GM15510 (cell line): ENCODE data around the gene PDE5A.

Experiments
- POLR2A ChIP-seq: IDR thresholded peaks from 3 replicates; pipeline ENCODE4 v1.6.1; 2011; ENCODE audit warnings: borderline replicate concordance; ENCODE audit not compliant: insufficient read length; ENCODE audit errors: extremely low read depth

The PDE5A gene

DNA sequence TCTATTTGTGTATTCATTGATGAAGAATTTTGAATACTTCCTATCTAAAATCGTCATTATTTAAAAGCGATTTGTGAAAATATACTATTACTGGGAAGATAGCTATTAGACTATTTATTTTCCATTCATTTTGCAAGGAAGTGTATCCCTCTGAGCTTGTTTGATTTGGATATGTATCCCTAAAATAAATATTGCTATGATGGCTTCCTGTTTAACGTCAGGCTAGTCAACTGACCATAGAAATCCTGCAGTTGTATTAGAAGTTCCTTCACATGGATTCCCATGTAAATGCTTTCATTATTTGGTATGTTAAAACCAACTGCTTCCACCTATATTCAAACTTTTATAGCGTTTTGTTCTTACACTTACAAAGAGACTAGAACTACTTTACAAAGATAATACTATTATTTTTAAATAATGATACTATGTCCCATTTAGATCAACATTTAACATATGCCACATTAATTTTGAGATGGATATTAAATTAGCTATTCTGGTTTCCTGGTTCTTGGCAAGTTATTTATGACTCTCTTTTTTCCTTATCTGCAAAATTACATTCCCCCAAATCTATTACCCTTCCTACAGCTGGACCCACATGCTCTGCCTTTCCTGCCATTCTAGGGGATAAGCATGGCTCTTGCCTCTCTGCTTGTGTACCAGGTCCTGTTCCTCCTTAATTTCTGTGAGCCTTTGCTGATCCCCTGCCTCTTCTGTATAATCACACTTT lies 26.7 kb upstream of the PDE5A start:
- TF ChIP-seq POLR2A = no peak

GRCh38 chr4:119653990-119654389 lies 25.4 kb upstream of the PDE5A start:
- TF ChIP-seq POLR2A = no peak

- no peak for TF ChIP-seq POLR2A
Observed at GRCh38 chr4:119652998-119653397, 24.4 kb upstream of the PDE5A start.

DNA sequence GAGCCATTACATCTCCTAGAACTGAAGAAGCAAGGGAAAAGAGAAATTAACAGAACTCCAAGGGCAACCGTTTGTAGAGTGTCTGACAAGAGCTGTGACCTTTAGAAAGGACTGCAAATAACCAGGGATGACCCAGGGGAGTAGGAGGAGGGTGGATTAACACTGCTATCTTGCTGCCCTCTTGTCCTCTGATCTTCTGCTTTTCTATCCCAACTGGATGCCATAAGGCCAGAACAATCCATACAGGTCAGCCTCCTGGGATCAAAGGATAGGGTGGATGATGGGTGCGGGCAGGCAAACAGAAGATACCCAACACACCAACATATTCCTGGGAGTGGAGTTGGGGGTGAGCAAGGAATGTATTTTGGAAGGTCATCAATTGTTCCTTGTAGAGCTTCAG lies 19.8 kb upstream of the PDE5A start:
- TF ChIP-seq POLR2A = no peak

GRCh38 chr4:119647558-119647957 lies 19.0 kb upstream of the PDE5A start:
- no peak for TF ChIP-seq POLR2A

DNA sequence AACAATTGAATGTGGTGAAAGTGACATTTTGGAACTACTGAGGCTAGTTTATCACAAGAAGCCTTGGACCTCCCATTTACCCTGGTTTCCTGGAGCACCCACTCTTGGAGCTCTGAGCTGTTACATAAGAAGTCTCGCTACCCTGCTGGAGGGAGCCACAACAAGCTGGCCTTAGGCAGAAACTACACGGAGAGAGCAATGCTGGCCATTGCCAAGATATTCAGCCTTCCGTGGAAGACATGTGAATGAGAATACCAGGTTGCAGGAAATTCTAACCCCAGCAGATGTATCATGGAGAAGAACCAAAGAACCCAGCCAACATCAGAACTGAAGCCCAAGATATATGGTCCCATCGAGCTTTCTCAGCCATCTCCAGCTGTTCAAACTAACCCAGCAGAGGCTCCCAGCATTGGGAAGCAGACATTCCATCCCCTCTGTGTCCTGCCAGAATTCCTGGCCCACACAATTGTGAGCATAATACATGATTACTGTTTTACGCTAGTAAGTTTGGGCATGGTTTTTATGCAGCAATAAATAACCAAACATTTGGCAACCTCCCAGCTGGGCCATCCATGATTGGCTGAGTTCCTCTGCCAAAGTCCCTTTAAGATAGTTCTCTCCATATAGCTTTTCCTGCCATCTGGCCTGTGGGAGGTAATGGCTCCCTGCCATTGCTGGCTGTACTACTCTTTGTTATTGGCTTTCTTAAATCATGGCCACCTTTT lies 17.9 kb upstream of the PDE5A start:
- TF ChIP-seq POLR2A = no peak

- no peak for TF ChIP-seq POLR2A
Observed at GRCh38 chr4:119643306-119644042, 14.9 kb upstream of the PDE5A start.

GRCh38 chr4:119641765-119642164 lies 13.2 kb upstream of the PDE5A start:
- TF ChIP-seq POLR2A = no peak

GRCh38 chr4:119638359-119638758 lies 9.8 kb upstream of the PDE5A start:
- no peak for TF ChIP-seq POLR2A

DNA sequence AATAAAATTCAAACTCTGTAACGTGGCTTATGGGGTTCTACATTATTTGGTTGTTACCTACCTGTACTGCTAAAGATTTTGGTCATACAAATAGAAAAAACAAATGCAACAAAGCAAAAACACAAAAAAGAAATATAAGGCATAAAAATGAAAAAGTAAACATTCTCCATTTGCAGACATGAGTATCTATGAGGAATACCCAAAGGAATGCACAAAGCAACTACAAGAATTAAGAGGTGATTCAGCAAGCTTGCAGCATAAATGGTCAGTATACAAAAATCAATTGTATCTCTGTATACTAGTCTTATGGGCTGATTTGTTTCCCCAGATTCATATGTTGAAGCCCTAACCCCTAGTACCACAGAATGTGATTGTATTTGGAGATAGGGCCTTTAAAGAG lies 3.6 kb upstream of the PDE5A start:
- no peak for TF ChIP-seq POLR2A

DNA sequence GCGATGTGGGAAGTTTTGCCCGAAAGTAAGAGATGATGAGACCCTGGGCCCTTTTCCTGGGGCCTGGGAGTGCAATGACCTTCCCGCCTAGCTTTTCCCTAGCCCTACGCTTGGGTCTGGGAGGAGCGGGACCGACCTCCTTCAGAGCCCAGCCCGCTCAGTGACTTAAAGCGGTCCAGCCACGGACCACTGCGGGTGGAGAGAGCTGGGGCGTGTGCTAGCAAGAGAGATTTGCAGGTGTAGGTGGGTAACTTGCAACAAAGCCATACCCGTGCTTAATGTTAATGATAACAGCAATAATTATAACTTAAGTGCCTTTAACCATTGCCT lies 503 bp upstream of the PDE5A start:
- no peak for TF ChIP-seq POLR2A

- no peak for TF ChIP-seq POLR2A
Observed at GRCh38 chr4:119627267-119628255, 1.0 kb downstream of the PDE5A start.

- no peak for TF ChIP-seq POLR2A
Observed at GRCh38 chr4:119626943-119627266, 1.7 kb downstream of the PDE5A start.

GRCh38 chr4:119626420-119626819 lies 2.2 kb downstream of the PDE5A start:
- no peak for TF ChIP-seq POLR2A

GRCh38 chr4:119625761-119626160 lies 2.8 kb downstream of the PDE5A start:
- TF ChIP-seq POLR2A = no peak

DNA sequence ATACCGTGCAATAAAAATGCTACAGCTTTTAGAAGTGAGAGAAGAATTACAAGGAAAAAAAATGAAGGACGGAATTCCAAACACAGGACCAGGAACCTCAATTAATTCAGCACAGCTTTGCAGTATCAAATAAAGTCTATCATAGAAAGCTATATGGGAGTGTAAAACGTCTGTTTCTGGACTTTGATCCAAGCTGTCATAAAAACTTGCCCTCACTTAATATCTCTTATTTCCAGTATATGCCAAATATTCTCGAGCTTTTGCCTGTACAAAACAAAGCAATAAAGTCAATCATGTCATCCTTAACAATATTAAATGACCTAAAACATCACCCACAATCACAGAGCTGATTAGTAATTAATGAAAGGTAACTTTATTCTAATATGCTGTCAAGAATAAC lies 4.2 kb downstream of the PDE5A start:
- no peak for TF ChIP-seq POLR2A

DNA sequence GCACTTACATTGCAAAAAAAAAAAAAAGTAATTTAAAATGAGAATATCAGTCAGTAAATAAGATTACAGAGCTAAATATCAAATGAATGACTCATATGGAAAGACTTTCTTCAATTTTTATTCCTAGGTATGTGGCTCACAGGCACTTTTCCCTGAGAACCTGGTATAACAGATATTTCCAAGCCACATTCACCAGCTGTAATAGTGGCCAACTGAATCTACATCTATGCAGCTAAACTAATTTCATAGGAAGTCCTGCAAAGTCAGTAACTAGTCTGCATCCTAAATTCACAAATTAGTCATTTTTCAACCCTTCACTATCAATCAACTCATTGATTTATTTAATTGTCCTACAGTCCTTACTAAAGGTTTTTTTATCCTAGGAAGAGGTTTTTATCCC lies 5.6 kb downstream of the PDE5A start:
- TF ChIP-seq POLR2A = no peak
